Measurements from ENCODE around the gene MINDY2.

DNA sequence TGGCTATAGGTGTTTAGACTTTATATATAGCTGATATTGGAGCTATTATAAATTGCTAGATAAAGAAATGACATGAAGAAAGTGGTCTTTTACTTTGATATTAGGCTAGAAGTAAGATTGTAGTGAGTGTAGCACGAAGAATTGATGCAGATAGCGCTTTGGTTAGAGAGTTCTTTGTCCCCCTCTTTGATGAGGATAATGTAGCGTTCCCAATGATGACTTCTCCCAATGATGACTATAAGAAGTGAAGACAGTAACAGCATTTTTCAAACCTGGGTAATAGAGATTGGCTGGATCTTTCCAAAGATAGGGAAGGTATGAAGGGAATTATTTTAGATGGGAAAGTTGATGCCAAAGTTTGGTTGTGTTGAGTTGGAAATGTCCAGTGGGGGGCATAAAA is 4.3 kb downstream of the MINDY2 start:
- TF ChIP-seq POLR2A (IDR thresholded peaks at IDR 0.05) (no peak), CTCF (IDR thresholded peaks at IDR 0.05 in 4 of 5, conservative IDR thresholded peaks at IDR 0.05 in 1 of 5) (no peak)

Data from gastrocnemius medialis (tissue), 4 donors.